K562 (cell line): ENCODE measurements around the gene BFSP2. TPM values are rescaled to one million over a fixed set of nuclear protein-coding genes. Genes with fewer than 3 reads are reported as not detected.

ENCODE experiments used
- polyA plus RNA-seq, 8 experiments: library from polyadenylated mRNA; depleted of rRNA in 4 of 8; stranded (reverse) in 5 of 8; unstranded in 3 of 8; fragments of >200 nt; fragmentation: Nextera tagmentation in 2 of 8; fragmentation: Illumina TruSeq in 1 of 8; extraction: Ambion mirVana in 2 of 8; extraction: Trizol in 1 of 8; gene quantifications; 2 replicates each; pipeline versions ENCODE4 v1.2.1 to v1.2.3, GENCODE V29; 2011 to 2014; ENCODE audit warnings: inconsistent platforms in 1 of 8, missing spikeins in 1 of 8
- total RNA-seq, 7 experiments: library from RNA; depleted of rRNA in 6 of 7; stranded (reverse); fragments of >200 nt in 6 of 7; fragmentation: Illumina TruSeq in 2 of 7; extraction: Trizol in 2 of 7; gene quantifications; 2 replicates each; pipeline versions ENCODE4 v1.2.1 to v1.2.3, GENCODE V29; 2011 to 2021; ENCODE audit warnings: low replicate concordance in 1 of 7
- TF ChIP-seq, protein P1 (sequence below): fragments of 200-600 bp; sonication (generic); IDR thresholded peaks from one replicate; pipeline ENCODE4 v1.6.1; 2012; ENCODE audit warnings: mild to moderate bottlenecking, low read depth, low read length, inconsistent platforms

Gene BFSP2
- total and polyA plus RNA-seq, 9 of the 15 experiments (the other 6 are each of a cell fraction or from before 2014, with no cell fraction given): not detected

DNA sequence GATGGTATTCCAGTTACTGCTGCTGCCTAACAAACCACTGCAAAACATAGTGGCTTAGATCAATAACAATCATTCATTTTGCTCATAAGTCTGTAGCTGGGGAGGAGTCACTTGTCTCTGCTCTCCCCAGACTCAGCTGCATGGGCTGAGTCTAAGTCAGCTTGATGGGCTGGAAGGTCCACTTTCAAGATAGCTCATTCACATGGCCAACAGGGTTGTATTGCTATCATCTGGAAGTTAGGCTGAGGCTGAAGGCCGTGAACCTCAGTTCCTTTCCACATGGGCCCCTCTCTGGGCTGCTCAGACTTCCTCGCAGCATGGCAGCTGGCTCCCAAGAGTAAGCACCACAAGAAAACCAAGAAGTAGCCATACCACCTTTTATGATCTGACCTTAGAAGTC is 28.7 kb upstream of the BFSP2 start (continued):
- TF ChIP-seq, protein P1, sequence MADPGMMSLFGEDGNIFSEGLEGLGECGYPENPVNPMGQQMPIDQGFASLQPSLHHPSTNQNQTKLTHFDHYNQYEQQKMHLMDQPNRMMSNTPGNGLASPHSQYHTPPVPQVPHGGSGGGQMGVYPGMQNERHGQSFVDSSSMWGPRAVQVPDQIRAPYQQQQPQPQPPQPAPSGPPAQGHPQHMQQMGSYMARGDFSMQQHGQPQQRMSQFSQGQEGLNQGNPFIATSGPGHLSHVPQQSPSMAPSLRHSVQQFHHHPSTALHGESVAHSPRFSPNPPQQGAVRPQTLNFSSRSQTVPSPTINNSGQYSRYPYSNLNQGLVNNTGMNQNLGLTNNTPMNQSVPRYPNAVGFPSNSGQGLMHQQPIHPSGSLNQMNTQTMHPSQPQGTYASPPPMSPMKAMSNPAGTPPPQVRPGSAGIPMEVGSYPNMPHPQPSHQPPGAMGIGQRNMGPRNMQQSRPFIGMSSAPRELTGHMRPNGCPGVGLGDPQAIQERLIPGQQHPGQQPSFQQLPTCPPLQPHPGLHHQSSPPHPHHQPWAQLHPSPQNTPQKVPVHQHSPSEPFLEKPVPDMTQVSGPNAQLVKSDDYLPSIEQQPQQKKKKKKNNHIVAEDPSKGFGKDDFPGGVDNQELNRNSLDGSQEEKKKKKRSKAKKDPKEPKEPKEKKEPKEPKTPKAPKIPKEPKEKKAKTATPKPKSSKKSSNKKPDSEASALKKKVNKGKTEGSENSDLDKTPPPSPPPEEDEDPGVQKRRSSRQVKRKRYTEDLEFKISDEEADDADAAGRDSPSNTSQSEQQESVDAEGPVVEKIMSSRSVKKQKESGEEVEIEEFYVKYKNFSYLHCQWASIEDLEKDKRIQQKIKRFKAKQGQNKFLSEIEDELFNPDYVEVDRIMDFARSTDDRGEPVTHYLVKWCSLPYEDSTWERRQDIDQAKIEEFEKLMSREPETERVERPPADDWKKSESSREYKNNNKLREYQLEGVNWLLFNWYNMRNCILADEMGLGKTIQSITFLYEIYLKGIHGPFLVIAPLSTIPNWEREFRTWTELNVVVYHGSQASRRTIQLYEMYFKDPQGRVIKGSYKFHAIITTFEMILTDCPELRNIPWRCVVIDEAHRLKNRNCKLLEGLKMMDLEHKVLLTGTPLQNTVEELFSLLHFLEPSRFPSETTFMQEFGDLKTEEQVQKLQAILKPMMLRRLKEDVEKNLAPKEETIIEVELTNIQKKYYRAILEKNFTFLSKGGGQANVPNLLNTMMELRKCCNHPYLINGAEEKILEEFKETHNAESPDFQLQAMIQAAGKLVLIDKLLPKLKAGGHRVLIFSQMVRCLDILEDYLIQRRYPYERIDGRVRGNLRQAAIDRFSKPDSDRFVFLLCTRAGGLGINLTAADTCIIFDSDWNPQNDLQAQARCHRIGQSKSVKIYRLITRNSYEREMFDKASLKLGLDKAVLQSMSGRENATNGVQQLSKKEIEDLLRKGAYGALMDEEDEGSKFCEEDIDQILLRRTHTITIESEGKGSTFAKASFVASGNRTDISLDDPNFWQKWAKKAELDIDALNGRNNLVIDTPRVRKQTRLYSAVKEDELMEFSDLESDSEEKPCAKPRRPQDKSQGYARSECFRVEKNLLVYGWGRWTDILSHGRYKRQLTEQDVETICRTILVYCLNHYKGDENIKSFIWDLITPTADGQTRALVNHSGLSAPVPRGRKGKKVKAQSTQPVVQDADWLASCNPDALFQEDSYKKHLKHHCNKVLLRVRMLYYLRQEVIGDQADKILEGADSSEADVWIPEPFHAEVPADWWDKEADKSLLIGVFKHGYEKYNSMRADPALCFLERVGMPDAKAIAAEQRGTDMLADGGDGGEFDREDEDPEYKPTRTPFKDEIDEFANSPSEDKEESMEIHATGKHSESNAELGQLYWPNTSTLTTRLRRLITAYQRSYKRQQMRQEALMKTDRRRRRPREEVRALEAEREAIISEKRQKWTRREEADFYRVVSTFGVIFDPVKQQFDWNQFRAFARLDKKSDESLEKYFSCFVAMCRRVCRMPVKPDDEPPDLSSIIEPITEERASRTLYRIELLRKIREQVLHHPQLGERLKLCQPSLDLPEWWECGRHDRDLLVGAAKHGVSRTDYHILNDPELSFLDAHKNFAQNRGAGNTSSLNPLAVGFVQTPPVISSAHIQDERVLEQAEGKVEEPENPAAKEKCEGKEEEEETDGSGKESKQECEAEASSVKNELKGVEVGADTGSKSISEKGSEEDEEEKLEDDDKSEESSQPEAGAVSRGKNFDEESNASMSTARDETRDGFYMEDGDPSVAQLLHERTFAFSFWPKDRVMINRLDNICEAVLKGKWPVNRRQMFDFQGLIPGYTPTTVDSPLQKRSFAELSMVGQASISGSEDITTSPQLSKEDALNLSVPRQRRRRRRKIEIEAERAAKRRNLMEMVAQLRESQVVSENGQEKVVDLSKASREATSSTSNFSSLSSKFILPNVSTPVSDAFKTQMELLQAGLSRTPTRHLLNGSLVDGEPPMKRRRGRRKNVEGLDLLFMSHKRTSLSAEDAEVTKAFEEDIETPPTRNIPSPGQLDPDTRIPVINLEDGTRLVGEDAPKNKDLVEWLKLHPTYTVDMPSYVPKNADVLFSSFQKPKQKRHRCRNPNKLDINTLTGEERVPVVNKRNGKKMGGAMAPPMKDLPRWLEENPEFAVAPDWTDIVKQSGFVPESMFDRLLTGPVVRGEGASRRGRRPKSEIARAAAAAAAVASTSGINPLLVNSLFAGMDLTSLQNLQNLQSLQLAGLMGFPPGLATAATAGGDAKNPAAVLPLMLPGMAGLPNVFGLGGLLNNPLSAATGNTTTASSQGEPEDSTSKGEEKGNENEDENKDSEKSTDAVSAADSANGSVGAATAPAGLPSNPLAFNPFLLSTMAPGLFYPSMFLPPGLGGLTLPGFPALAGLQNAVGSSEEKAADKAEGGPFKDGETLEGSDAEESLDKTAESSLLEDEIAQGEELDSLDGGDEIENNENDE: no peak
